Endothelial cell of umbilical vein (primary cell): Measurements from ENCODE around the gene GRM6. TPM values are rescaled to one million over a fixed set of nuclear protein-coding genes. Genes with fewer than 3 reads are reported as not detected.

ENCODE experiments used
- BruUV-seq: library from RNA; stranded (reverse); fragments of 400-500 nt; replicated peaks from 2 replicates; lab custom pipeline; 2021; lab: Mats Ljungman, UMichigan
- CTCF ChIA-PET: fragments of 300-600, 350-600 bp; sonication (Branson Sonifier 250); formaldehyde crosslinking; loops from one replicate; lab custom pipeline; 2021; ENCODE audit warnings: antibody characterized with exemption, inconsistent platforms; lab: Charles Lee
- POLR2A ChIA-PET: fragments of 300-600, 350-600 bp; sonication (Branson Sonifier 250); formaldehyde crosslinking; loops from one replicate; lab custom pipeline; 2021; ENCODE audit warnings: antibody characterized with exemption, inconsistent platforms; lab: Charles Lee
- DNase-seq: peaks from one replicate; pipeline ENCODE4 v3.0.0-alpha.2; 2011; ENCODE audit warnings: low read depth, low spot score
- FAIRE-seq: peaks from 2 replicates; lab custom pipeline; 2011; peaks lifted over from hg19 to GRCh38; lab: Jason Lieb, UNC
- H2AFZ ChIP-seq: 2 replicates; pipeline ENCODE4 v1.6.0; 2012; ENCODE audit warnings: low read depth, low read length, control low read depth, inconsistent platforms
- H3K27ac ChIP-seq: 2 replicates; pipeline ENCODE4 v1.5.1; 2011; ENCODE audit warnings: low read depth, mild to moderate bottlenecking, control low read depth, low read length, moderate library complexity; ENCODE audit not compliant: insufficient read depth
- H3K27me3 ChIP-seq, 2 experiments: 2 replicates each; pipeline versions ENCODE4 v1.6.0 to v1.6.1; 2011; ENCODE audit warnings: low read length in 2 of 2, mixed read lengths in 1 of 2; ENCODE audit not compliant: control insufficient read depth in 2 of 2, insufficient read depth in 2 of 2
- H3K36me3 ChIP-seq, 2 experiments: 2 replicates in 1 of 2; 3 replicates in 1 of 2; pipeline ENCODE4 v1.5.1; 2011; ENCODE audit warnings: low read length in 2 of 2, mild to moderate bottlenecking in 1 of 2, moderate library complexity in 1 of 2; ENCODE audit not compliant: control insufficient read depth in 2 of 2, insufficient read depth in 2 of 2; ENCODE audit errors: extremely low read depth in 1 of 2
- H3K4me1 ChIP-seq: 3 replicates; pipeline ENCODE4 v1.5.1; 2011; ENCODE audit warnings: mild to moderate bottlenecking, low read length; ENCODE audit not compliant: control insufficient read depth, insufficient read depth; ENCODE audit errors: extremely low read depth
- H3K4me2 ChIP-seq: 2 replicates; pipeline ENCODE4 v1.6.1; 2011; ENCODE audit warnings: low read length, control low read depth, mixed read lengths; ENCODE audit not compliant: insufficient read depth
- H3K4me3 ChIP-seq, 3 experiments: fragments of 200-600 bp in 1 of 3; sonication (generic), shearing (Covaris generic) in 1 of 3; replicated peaks in 1 of 3; 2 replicates each; pipeline ENCODE4 v1.5.1; 2011 to 2016; ENCODE audit warnings: control low read depth in 3 of 3, low read length in 3 of 3, mild to moderate bottlenecking in 2 of 3, inconsistent platforms in 1 of 3, low read depth in 1 of 3, moderate library complexity in 1 of 3; ENCODE audit not compliant: insufficient read depth in 1 of 3
- H3K79me2 ChIP-seq: 2 replicates; pipeline ENCODE4 v1.6.0; 2012; ENCODE audit warnings: low read length, inconsistent platforms; ENCODE audit not compliant: control insufficient read depth, insufficient read depth
- H3K9ac ChIP-seq: replicated peaks from 2 replicates; pipeline ENCODE3; 2011; ENCODE audit warnings: low read length, control low read depth; ENCODE audit not compliant: insufficient read depth; ENCODE audit errors: extremely low read depth
- H3K9me1 ChIP-seq: replicated peaks from 3 replicates; pipeline ENCODE4 v1.6.0; 2011; ENCODE audit warnings: mild to moderate bottlenecking, low read length; ENCODE audit not compliant: control insufficient read depth, insufficient read depth; ENCODE audit errors: extremely low read depth
- H3K9me3 ChIP-seq: replicated peaks from 2 replicates; pipeline ENCODE4 v1.5.1; 2012; ENCODE audit warnings: low read length, inconsistent platforms; ENCODE audit not compliant: control insufficient read depth, insufficient read depth
- H4K20me1 ChIP-seq: replicated peaks from 2 replicates; pipeline ENCODE3; 2011; ENCODE audit warnings: mild to moderate bottlenecking, low read length; ENCODE audit not compliant: control insufficient read depth, insufficient read depth; ENCODE audit errors: extremely low read depth
- CTCF ChIP-seq, 2 donors: IDR thresholded peaks; 1 replicate in 1 of 2; 2 replicates in 1 of 2; pipeline ENCODE4 v1.5.1; 2011; ENCODE audit warnings: low read length in 2 of 2, mild to moderate bottlenecking in 2 of 2, moderate library complexity in 2 of 2, control low read depth in 1 of 2, inconsistent platforms in 1 of 2, low read depth in 1 of 2; ENCODE audit not compliant: insufficient read depth in 1 of 2; ENCODE audit errors: extremely low read depth in 1 of 2
- EZH2 ChIP-seq: IDR thresholded peaks from 2 replicates; pipeline ENCODE4 v1.6.1; 2012; ENCODE audit warnings: borderline replicate concordance, low read depth, mild to moderate bottlenecking, moderate library complexity, low read length, inconsistent platforms; ENCODE audit not compliant: severe bottlenecking
- FOS ChIP-seq: IDR thresholded peaks from 2 replicates; pipeline ENCODE4 v1.6.1; 2011; ENCODE audit warnings: mild to moderate bottlenecking, low read length, moderate library complexity, borderline replicate concordance; ENCODE audit not compliant: insufficient read depth
- GATA2 ChIP-seq: IDR thresholded peaks from 2 replicates; pipeline ENCODE4 v1.7.0; 2011; ENCODE audit warnings: low read depth, mild to moderate bottlenecking, moderate library complexity, mixed read lengths, low read length; ENCODE audit not compliant: insufficient read length, insufficient read depth
- JUN ChIP-seq: IDR thresholded peaks from 2 replicates; pipeline ENCODE4 v1.6.1; 2011; ENCODE audit warnings: borderline replicate concordance, low read depth; ENCODE audit not compliant: insufficient read length, insufficient read depth
- MAX ChIP-seq: IDR thresholded peaks from 2 replicates; pipeline ENCODE4 v1.6.1; 2011; ENCODE audit not compliant: insufficient read depth, insufficient read length
- POLR2A ChIP-seq: IDR thresholded peaks from 2 replicates; pipeline ENCODE4 v1.6.1; 2012; ENCODE audit warnings: low read depth, mild to moderate bottlenecking, control low read depth, low read length
- POLR2AphosphoS5 ChIP-seq: IDR thresholded peaks from 2 replicates; pipeline ENCODE4 v1.6.1; 2012; ENCODE audit warnings: low read depth, mild to moderate bottlenecking, control low read depth, low read length, moderate library complexity; ENCODE audit not compliant: insufficient read depth
- dilution Hi-C: fragments of 300-500 bp; cut with MboI; formaldehyde crosslinking; loops from one replicate; pipeline ENCODE4 v1.15.0; 2019; ENCODE audit warnings: low sequenced_read_pairs; ENCODE audit not compliant: extremely low pct_ligation_motif_present
- intact Hi-C: fragments of 100-400 bp; cut with micrococcal nuclease; formaldehyde crosslinking; loops from one replicate; pipeline ENCODE4 v1.10.0; 2022
- polyA plus RNA-seq, 4 experiments: library from polyadenylated mRNA; depleted of rRNA in 3 of 4; stranded (reverse) in 3 of 4; unstranded in 1 of 4; fragments of >200 nt; gene quantifications; 2 replicates each; pipeline versions ENCODE4 v1.2.1 to v1.2.3, GENCODE V29; 2011 to 2012; ENCODE audit warnings: missing spikeins in 1 of 4
- total RNA-seq: library from RNA; stranded (reverse); gene quantifications from 2 replicates; pipeline ENCODE4 v1.2.3, GENCODE V29; 2021

Gene GRM6
- total and polyA plus RNA-seq, 2 donors (not counting 3 experiments of a cell fraction or from before 2014, with no cell fraction given), result not detected

- H3K79me2 ChIP-seq, result no peaks in the 10 kb centered on the region
- no peak overlapping the region for H3K27ac ChIP-seq
- no peak overlapping the region for H3K9ac ChIP-seq
- H3K4me1 ChIP-seq, result no peaks in the 10 kb centered on the region
- intact Hi-C loops, result no loop called here
- no peak overlapping the region for H3K4me2 ChIP-seq
- H2AFZ ChIP-seq, result no peak overlapping the region
- ChIA-PET POLR2A (no interaction called here), CTCF (no interaction called here)
- H3K9me3 ChIP-seq, result peaks cover 4% of the 10 kb centered on the region
- no peak overlapping the region for H3K4me3 ChIP-seq
- no peaks in the 10 kb centered on the region for H4K20me1 ChIP-seq
- DNase-seq (no peak), FAIRE-seq (no peak)
- no TSS peak for BruUV-seq
- no peaks in the 10 kb centered on the region for H3K9me1 ChIP-seq
- H3K27me3 ChIP-seq, result no peaks in the 10 kb centered on the region
- TF ChIP-seq POLR2A (no peak), GATA2 (no peak), JUN (no peak), MAX (no peak), CTCF (IDR thresholded peaks at IDR 0.05; ENCODE audit: extremely low read depth in 1 of 2, insufficient read depth in 1 of 2, low read depth in 1 of 2, low read length in 2 of 2) (no peak), FOS (no peak), EZH2 (no peak), POLR2AphosphoS5 (no peak)
- dilution Hi-C loops, result no loop called here
- H3K36me3 ChIP-seq, result no peaks in the 10 kb centered on the region
These were observed 5.8 kb downstream of the GRM6 start for GRCh38 chr5:178989311-178989710.
